ENCODE data around the gene BRD7.

BRD7 gene

GRCh38 chr16:50388496-50388895 is 19.7 kb upstream of the BRD7 start:
- DNase-seq, result no peak

- no peak for DNase-seq
Measured at GRCh38 chr16:50386774-50387173, 18.0 kb upstream of the BRD7 start.

DNA sequence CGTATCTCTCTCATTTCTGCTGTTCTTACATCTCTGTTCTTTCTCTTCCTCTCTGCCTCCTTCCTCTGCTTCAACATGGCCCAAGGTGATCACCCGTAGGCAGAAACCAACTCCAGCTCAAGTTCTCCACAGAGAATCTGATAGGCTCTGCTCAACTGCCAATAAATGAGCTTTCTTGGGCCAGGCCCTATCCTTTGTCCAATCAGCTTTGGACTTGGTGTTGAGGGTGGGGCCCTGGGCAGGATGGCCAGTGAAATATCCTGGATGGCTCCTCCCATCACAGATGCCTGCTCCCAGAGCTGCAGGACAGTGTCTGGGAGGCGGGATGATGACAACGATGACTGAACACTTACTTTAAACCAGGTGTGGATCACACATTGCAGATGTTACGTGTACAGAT is 17.4 kb upstream of the BRD7 start:
- no peak for DNase-seq

- DNase-seq, result no peak
Measured at GRCh38 chr16:50384500-50385135, 15.8 kb upstream of the BRD7 start.

DNA sequence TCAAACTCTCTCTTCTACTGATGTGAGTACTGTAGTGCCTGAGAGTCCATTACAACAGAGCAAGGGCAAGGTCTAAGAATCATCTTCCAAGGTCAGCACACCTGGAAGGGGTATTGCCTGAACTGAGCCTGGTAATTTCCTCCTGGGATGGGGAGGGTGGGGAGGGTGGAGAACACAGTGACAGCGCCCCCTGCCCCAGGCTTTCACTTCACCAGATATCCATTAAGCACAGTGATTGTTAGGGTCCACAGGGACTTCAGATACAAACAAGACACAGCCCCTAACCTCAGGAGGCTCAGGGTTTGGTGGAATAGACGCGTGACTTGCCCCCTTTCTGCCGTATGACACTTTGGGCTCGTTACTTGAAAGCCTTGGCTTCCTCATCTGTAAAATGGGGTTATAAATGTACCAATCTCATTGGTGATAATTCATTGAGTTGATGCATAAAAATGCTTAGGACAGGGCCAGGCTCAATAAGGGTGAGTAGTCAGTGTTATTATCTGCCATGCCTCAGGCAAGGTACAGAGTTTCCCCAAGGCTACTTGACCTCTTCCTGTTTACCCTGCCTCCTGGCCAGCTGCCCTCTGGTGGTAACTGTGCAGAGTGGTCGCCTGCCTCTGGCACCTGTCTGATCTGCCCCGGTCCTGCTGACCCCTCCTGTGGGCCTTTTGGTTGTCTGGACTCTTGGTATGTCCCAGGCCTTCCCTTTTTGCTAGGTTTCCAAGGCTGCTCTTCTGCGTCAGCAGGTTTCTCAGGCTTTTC is 13.1 kb upstream of the BRD7 start:
- no peak for DNase-seq

- no peak for DNase-seq
Measured at GRCh38 chr16:50378417-50378816, 9.6 kb upstream of the BRD7 start.

GRCh38 chr16:50377001-50377400 is 8.2 kb upstream of the BRD7 start:
- DNase-seq, result no peak

GRCh38 chr16:50373780-50374179 is 5.0 kb upstream of the BRD7 start:
- no peak for DNase-seq

DNA sequence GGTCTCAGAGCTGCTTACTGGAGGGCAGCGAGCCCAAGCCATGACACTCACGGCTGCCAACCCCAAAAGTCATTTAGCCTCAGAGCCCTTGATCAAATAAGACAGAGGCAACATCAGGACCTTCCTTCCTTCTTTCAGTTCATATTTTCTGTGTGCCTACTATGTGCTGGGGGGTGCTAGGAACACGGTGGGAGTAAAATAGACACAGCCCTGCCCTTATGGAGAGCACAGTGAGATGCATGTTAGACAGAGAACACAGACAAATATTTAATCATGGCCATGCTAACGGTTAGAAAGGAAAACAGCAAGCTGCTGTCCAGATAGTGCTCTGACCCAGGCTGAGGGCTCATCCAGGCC is 4.5 kb upstream of the BRD7 start:
- DNase-seq, result no peak

GRCh38 chr16:50372611-50373344 is 4.0 kb upstream of the BRD7 start:
- DNase-seq, result no peak

GRCh38 chr16:50371936-50372595 is 3.3 kb upstream of the BRD7 start:
- no peak for DNase-seq

DNA sequence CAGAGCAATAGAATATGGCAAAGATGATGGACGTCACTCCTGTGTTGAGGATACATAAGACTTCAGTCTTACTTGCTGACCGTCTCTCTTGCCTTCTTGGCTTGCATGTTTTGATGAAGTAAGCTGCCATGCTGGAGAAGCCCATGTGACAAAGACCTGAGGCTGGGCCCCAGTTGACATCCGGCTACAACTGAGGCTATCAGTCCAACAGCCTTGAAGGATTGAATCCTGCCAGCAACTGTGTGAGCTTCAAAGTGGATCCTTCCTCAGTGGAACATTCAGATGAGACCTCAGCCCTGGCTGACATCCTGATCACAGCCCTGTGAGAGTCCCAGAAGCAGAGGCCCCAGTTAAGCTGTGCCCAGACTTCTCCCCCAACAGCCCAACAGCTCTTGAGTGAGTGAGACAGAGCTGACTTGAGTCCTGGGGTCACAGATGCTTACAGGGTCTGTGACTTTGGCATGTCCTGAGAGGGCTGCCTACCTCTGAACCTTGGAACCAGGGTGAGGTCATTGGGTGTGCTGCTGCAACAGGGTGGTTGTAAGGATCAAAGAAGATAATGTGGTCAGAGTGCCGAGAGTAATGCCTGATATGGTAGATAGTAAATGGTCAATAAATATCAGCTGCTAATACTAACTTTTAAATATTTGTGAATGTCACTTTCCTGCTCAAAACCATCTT is 2.4 kb upstream of the BRD7 start:
- no peak for DNase-seq

DNA sequence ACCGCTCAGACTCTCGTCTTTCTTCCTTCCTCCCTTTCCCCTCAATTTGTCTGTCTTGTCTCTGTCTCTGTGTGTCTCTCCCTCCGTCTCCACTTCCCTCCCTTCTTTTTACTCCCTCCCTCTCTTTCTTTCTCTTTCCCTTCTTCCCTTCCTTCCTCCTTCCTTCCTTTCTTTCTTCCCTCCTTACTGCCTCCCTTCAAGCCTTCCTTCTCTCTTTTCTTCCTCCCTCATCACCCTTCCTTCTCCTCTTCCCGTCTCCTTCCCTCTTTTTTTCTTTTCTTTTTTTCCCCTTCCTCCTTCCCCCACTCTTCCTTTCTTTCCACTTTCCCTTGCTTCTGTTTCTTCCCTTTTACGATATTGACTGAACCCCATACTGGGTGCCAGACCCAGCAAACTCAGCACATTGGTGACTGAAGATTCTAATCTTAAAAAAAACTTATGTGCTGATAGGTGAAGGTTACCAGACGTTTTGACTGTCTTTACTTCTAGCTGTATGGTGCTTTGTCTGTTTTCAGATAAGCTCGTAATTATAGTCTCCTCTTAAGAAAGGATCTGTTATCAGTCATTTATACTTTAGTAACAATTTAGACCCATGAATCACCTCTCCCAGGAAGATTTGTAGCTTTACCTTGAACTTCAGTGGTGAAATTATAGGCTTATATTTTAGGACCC is 481 bp upstream of the BRD7 start:
- no peak for DNase-seq

GRCh38 chr16:50367777-50368409 is 895 bp downstream of the BRD7 start:
- DNase-seq, result no peak

- no peak for DNase-seq
Measured at GRCh38 chr16:50365791-50366575, 2.8 kb downstream of the BRD7 start.

GRCh38 chr16:50363656-50364055 is 5.1 kb downstream of the BRD7 start:
- no peak for DNase-seq

DNA sequence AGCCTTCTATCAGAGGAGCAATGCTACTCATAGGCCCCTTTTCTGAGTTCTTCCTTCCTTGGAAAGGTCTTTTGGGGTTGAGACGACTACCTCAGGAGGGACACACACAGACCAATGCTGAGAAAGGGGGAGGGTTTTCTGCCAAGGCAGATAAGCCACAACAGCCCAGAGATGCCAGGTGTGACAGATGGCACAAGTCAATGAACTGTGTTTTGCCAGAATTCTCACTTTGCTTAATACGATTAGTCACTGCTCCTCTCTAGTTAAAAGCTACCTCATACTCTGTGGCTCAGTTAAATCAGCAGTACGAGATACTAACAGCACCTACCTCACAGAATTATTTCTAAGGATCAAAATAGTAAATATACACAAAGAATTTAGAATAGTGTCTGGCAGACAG is 8.0 kb downstream of the BRD7 start:
- DNase-seq, result no peak

GRCh38 chr16:50360033-50360778 is 8.6 kb downstream of the BRD7 start:
- no peak for DNase-seq

- no peak for DNase-seq
Measured at GRCh38 chr16:50359626-50360025, 9.2 kb downstream of the BRD7 start.
